Fibroblast of peridontal ligament (primary cell): ENCODE measurements around the gene TNIK.

Experiments used
- DNase-seq: peaks from one replicate; pipeline ENCODE4 v3.0.0-alpha.2; 2010; ENCODE audit errors: extremely low read depth

TNIK gene

GRCh38 chr3:171165983-171166382 is 294.2 kb downstream of the TNIK start:
- DNase-seq, result no peak

DNA sequence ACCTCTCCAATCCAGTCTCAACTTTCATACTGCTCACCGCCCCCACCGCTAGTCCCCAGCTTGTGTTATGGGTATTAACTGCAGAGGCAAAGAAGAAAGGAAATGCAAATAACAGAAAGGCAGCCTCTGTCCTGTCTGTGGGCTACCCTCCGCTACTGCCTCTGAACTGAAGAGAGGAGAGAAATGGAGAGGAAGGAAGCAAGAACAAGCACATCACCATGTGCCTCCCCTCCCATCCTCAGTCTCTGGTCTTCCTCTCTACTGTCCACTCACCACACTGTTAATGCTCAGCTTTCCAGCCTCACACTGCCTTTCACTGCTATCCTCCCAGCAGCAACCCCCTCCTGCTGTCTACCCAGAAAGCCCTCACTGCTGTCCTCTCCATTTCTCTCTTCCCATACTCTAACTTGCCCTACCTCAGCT is 294.7 kb downstream of the TNIK start:
- no peak for DNase-seq

GRCh38 chr3:171164067-171164465 is 296.1 kb downstream of the TNIK start:
- no peak for DNase-seq

- no peak for DNase-seq
Observed at GRCh38 chr3:171163101-171164066, 296.8 kb downstream of the TNIK start.

DNA sequence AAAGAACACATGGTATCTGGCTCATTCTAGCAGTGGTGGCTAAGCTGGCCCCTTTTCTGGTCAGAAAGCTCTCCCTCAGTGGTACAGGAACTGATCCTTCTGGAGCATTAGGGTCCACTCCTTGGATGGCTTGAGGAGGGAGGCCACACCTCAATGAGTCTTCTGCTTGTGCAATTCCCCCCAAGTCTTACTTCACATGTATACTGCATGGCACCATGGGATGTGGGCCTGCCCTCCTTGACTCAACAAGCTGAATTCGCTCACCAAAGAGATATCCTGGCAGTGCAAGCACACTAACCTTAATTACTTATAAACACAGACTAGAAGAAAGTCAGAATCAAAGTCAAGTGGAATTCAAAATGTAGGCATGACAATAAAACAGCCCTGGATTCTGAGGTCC is 299.9 kb downstream of the TNIK start:
- no peak for DNase-seq

DNA sequence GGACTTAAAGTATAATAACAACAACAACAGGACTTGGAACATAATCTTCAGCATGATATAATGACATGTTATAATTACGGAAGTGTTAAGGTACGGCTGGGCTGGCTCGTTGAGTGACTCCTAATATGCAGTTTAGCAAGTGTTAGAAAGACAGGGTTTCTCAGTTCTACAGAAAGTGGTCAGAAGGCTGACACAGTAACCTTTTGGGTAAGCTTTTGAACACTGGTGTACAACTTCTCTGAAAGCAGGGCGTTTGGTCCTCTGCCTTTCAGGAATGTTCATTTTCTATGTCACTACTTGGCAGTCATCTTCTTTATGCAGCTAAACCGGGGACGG is 300.4 kb downstream of the TNIK start:
- DNase-seq, result no peak

DNA sequence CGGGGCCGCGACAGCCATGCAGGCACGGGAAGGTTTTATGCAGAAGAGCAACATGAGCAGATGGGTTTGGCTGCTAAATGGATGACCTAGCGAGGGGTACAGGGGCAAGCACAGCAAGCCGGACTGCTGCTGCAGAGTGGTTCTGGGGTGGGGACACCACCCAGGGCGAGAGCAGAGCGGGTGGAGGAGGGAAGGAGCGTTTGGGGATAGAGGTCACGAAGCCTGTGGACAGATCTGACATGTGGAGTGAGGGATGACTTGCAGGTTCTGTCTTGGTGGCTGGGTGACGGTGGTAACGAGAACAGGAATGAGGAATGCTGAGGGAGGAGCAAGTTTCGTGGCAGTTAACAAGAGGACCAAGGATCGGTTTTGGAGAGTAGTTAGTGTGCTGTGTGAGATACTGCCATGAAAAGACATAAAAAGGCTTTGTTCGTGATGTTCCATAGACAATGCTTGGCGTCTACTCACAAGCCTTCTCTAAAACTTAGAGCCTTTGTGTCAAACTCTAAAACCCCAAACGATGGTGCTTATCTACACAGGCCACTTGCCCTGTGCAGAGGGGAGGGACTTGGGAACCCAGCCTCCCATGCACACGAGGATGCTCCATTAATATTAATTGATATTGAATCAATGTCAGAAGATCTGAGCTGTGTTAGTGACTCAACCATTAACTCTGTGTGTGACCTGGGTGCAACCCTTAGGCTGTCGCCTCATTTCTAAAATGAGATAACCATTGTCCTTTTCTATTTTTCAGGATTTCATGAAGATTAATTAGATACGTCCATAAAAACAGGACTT is 301.0 kb downstream of the TNIK start:
- no peak for DNase-seq

GRCh38 chr3:171157980-171158379 is 302.2 kb downstream of the TNIK start:
- DNase-seq, result no peak

DNA sequence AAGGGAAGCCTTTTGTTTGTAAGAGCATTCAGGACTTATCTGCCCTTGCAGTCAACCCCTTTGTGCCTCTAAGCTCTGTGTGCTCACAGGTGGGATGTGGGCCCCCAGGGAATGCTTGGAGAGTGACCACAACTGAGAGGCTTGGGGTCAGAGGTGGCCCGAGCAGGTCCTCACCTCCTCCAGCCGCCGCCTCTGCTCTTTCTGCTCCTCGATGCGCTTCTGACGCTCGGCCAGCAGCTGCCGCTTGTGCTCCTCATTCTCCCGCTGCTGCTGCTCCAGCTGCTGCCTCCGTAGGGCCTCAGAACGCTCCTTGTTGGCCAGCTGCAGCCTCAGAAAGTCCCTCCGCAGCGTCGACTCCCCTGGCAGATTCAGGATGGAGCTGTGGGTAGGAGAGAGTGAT is 302.9 kb downstream of the TNIK start:
- DNase-seq, result no peak

GRCh38 chr3:171156401-171157010 is 303.7 kb downstream of the TNIK start:
- no peak for DNase-seq

- no peak for DNase-seq
Observed at GRCh38 chr3:171155122-171155700, 305.0 kb downstream of the TNIK start.

DNA sequence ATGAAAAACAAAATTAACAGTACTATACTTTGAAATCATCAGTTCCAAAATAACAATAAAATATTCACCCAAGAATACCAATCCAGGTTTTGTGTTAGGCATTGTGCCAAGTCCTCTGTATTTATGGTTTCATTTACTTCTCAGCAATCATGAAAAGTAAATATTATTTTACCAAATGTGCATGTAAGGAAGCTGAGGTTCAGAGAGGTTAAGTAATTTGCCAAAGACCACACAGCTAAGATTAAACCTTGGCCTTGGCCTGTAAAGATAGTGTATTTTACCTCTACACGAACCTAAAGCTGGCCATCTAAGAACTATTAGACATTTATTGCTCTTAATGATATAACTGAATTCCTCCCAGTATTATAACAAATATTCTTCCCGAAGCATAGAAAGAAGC is 309.3 kb downstream of the TNIK start:
- DNase-seq, result no peak

DNA sequence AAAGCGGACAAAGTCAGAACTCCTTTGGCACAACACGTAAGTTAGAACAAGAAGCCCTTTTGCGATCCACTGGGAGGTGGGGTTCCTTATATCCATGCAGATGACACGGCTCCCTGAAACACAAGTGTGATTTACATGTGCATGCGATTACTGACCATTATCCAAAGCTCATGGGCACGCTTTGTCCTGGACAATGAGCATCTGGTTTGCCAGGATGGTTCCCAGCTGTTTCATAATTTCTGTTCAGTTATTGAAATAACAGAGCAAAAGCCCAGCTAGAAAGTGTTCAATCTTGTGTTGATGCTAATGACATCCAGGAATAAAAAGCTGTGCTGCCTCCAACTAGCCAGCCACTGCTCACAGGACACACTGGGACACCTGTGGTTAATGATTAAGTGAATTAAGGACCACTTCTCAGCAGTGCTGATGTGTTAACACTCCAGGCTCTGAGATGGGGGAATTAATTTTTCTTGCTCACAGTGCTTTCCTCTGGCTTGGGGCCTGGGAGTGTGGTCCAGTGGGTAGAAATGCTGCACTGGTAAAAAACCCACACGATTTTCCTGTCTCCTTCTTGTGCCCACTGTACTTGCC is 310.6 kb downstream of the TNIK start:
- DNase-seq, result no peak

- no peak for DNase-seq
Observed at GRCh38 chr3:171145798-171146197, 314.4 kb downstream of the TNIK start.

DNA sequence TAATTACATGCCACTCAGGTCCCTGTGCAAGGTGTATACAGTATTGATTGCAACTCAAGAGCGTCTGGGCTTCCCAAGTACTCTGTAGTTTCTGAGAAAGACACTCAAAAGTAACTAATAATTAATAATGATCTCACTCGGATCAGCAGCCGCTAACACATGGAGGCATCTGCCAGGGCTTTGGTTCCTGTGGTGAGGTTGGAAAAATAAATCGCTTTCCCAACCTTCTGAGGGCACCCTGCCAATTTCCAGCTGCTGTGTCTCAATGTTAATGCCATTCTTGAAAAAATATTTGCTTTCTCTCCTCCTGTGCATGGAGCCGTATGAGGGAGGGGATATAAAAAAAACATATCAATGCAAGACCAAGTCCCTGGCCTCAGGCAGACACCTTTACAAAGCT is 317.2 kb downstream of the TNIK start:
- DNase-seq, result peak; percentile 51

DNA sequence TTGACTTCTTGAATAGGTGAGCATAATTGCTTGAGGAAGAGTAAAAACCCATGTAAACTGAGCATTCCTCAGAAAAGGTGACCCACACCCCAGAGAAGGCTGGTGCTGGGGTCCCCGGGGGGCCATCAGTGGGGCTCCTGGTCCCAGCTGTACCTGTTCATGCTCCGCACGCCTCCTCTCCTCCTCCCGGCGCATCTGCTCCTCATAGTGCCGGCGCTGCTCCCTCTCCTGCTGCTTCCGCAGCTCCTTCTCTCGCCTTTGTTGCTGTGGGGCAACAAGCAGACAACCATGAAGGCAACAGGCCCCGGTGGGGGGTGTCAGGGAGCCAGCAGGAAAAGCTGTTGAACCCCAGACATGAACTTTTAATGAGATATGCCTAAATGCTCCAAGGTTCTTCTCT is 320.0 kb downstream of the TNIK start:
- DNase-seq, result no peak

DNA sequence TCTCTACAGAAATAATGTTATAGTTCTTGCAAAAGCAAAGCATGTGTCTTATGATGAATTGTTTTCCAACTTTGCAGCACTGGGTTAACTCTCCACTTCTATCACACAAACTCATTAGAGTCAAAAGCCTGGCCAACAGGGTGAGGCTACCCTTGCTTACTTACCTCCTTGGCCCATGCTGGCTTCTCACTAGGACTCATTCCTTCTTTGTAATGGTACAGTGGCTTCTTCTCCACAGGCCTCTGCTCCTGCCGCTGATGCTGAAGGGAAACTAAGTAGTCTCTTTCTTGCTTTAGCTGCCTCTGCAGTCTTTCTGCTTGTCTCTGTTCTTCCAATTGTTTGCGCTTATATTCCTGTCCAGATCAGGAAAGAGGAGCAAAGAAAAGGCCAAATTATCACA is 322.2 kb downstream of the TNIK start:
- DNase-seq, result no peak

DNA sequence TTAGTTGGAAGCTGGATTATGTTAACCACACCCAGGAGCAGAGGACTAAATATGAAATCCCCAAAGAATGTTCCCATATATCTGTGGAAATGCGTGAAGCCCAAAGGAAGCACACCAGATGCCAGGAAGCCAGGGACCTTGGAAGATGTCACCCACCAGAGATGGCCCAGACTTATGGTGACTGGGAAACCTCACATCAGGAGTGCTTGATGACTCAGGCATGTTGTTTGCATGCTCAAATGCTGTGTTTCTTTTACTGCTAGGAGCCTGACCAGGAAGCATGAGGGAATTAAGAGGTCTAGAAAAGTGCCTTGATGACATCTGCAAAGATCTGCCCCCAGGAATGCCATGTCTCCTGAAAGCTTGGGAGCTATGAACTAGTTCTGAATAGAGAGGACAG is 324.7 kb downstream of the TNIK start:
- no peak for DNase-seq

GRCh38 chr3:171133796-171134569 is 326.2 kb downstream of the TNIK start:
- DNase-seq, result peak; percentile 26

- DNase-seq, result no peak
Observed at GRCh38 chr3:171133337-171133736, 326.9 kb downstream of the TNIK start.

DNA sequence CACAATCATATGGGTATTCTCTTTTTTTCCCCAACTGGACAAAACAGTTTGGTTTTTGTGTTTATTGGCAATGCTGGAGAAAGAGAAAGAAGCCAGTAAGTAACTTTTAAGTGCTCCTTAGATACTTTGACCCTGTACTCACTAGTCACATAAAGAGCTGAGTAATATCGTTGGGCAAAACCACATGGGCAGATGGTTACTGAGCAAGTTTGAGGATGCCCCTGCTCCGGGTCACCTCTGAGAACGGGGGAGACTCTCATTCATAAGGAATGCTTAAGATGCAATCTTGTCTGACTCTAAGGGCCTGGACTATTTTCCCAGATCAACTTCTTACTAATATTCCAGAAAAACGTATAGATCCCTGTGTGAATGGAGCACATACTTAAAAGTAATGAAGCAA is 327.3 kb downstream of the TNIK start:
- peak; percentile 55 for DNase-seq
